Coronary artery (tissue), 2 donors: ENCODE results near the gene SRC.
A peak's percentile ranks its signal among the peaks of the same experiment; 100 is the strongest.

Source experiments
- DNase-seq: peaks from one replicate; pipeline ENCODE4 v3.0.0-alpha.2; 2017; ENCODE audit warnings: low spot score
- H3K27ac ChIP-seq, 2 donors: fragments of 200-600 bp; sonication (generic); one replicate each; pipeline ENCODE4 v1.5.1; 2016 to 2019
- H3K4me3 ChIP-seq: fragments of 200-600 bp; sonication (generic); 2 replicates; pipeline ENCODE4 v1.5.1; 2016; ENCODE audit warnings: mild to moderate bottlenecking, moderate library complexity
- CTCF ChIP-seq: fragments of 200-600 bp; sonication (generic); IDR thresholded peaks from one replicate; pipeline ENCODE4 v1.5.1; 2019; ENCODE audit warnings: antibody characterized with exemption

SRC gene

GRCh38 chr20:37342231-37343177, 3.4 kb upstream of the SRC start:
- Histone ChIP-seq H3K27ac (no peak overlapping the region), H3K4me3 (no peak overlapping the region)
- TF ChIP-seq CTCF: no peak
- DNase-seq: no peak

GRCh38 chr20:37343212-37343993, 2.5 kb upstream of the SRC start:
- DNase-seq: no peak
- H3K27ac ChIP-seq: no peak overlapping the region

GRCh38 chr20:37343994-37344355, 2.0 kb upstream of the SRC start:
- Histone ChIP-seq H3K27ac (no peak overlapping the region), H3K4me3 (no peak overlapping the region)
- DNase-seq: no peak
- TF ChIP-seq CTCF: no peak

More at GRCh38 chr20:37343212-37343993, 2.5 kb upstream of the SRC start:
- H3K4me3 ChIP-seq: no peak overlapping the region
- TF ChIP-seq CTCF: no peak

- no peak for TF ChIP-seq CTCF
- Histone ChIP-seq H3K27ac (peak overlapping the region in 1 of 2 donors; percentile 89), H3K4me3 (no peak overlapping the region)
- peak; percentile 57 for DNase-seq
Observed at GRCh38 chr20:37344506-37345338, 1.2 kb upstream of the SRC start.

- no peak for TF ChIP-seq CTCF
- DNase-seq: no peak
- Histone ChIP-seq H3K4me3 (peak overlapping the region; percentile 96), H3K27ac (peak overlapping the region; percentile 77 to 89)
Observed at GRCh38 chr20:37346236-37346534, 245 bp downstream of the SRC start.

- peak; percentile 60 for DNase-seq
- Histone ChIP-seq H3K4me3 (peak overlapping the region; percentile 96), H3K27ac (peak overlapping the region; percentile 77 to 89)
- TF ChIP-seq CTCF: no peak
Observed at GRCh38 chr20:37346535-37347346, 801 bp downstream of the SRC start.
